CD4-positive, alpha-beta T cell treated with Interleukin-2 at 100 ng/mL for 4 hours (primary cell): Measurements from ENCODE around the gene TMOD3.
"Not testable (repeated sequence)": the region's sequence is repeated elsewhere in the genome, so short reads cannot be mapped to it uniquely, and the experiment has no call there.

Source experiments
- DNase-seq: peaks from one replicate; pipeline ENCODE4 v3.0.0-alpha.2; 2020; ENCODE audit warnings: low spot score

The TMOD3 gene

GRCh38 chr15:51864408-51865056, 35.1 kb downstream of the TMOD3 start:
- DNase-seq: no peak

DNA sequence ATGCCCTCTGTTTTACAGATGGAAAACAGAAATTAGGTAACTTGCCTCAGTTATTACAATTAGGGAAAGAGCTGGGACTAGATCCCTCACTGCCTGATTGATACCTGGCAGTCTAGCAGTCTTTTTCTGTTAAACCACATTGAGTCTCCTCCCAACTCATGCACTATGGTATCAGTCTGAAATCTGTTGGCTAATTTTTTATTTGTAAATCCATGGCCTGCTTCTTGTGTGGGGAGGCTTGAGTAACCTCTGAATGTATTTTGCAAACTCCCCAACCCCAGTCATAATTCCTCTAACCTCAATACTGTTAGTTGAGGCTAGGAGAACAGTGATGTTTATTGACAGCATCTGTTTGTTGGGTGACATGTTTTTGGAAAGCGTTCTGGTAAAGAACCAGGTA, 35.9 kb downstream of the TMOD3 start:
- DNase-seq: no peak

- DNase-seq: no peak
Measured at GRCh38 chr15:51866161-51866560, 36.7 kb downstream of the TMOD3 start.

DNA sequence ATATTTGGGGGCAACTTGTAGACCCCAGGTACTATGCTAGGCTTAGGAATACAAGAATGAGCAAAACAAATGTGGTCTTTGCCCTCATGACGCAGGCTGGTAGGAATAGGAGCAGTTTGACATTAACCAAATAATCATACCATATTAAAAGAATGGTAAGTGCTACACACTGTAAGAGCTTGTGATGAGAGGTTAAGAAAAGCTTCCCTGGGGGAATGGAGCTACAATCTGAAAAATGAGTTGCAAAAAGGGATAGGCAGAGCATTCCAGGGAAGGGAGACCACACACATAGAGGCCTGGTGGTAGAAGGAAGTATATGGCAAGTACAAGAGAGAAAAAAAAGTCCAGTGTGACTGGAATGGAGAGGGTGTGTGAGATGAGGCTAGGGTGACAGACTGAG, 37.3 kb downstream of the TMOD3 start:
- DNase-seq: no peak

- no peak for DNase-seq
Measured at GRCh38 chr15:51869060-51869421, 39.6 kb downstream of the TMOD3 start.

GRCh38 chr15:51870774-51871173, 41.3 kb downstream of the TMOD3 start:
- DNase-seq: no peak

GRCh38 chr15:51874751-51875644, 45.5 kb downstream of the TMOD3 start:
- no peak for DNase-seq

- no peak for DNase-seq
Measured at GRCh38 chr15:51876169-51876568, 46.7 kb downstream of the TMOD3 start.

- peak; percentile 51 for DNase-seq
Measured at GRCh38 chr15:51878446-51879386, 49.3 kb downstream of the TMOD3 start.

DNA sequence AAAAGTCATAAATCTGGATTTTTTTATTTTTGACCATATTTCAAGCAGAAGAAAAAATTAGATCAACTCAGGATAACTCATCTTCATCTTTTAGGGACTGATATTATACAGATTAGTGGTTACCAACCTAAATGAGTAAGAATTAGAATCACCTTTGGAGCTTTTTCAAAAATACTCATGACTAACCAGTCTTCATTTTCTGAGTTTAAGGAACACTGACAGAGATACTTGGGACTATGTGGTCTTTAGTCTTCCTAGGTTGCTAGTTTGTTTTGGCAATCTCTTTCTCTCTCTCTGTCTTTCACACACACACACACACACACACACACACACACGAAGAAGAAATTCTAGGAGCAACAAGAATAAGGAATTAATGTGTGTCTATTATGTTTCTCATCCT, 50.1 kb downstream of the TMOD3 start:
- no peak for DNase-seq

DNA sequence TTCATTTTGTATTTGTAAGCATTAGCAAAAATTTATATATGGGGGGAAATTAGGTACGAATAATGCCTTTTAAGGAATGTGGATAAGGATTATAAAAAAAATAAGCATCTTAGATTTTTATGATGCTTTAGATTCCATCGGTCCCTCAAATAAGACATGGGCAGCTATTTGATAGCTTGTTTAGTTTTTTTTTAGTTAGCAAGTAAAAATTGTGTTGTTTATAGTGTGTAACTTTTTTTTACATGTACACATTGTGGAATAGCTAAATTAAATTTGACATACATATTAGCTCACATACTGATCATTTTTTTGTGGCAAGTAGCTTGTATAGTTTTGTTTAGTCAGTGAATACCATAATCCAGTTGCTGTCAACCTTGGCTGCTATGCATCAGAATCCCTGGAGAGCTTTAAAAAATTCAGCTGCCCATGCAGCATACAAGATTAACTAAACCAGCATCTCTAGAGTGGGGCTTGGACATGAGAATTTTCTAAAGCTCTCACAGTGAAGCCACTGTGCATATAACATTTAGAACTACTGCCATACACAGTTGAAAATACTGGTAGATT, 53.9 kb downstream of the TMOD3 start:
- no peak for DNase-seq

DNA sequence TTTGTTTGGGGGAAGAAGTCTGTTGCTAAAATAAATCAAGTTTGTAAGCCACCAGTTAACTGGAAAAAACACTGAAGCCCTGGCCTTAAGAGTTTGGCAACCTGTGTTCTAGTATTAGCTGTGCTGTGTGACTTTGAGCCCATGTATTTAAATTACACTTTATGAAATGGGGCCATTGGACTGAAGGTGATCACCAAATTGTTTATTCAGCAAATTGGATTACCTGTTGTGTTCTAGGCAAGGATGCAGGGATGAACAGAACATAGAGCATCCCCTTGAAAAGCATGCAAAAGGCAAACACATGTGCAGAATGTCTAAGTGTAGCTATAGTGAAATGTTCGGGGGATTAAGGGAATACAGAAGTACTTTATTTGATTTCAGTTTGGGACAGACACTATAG, 54.6 kb downstream of the TMOD3 start:
- no peak for DNase-seq

GRCh38 chr15:51884517-51885236, 55.2 kb downstream of the TMOD3 start:
- no peak for DNase-seq

DNA sequence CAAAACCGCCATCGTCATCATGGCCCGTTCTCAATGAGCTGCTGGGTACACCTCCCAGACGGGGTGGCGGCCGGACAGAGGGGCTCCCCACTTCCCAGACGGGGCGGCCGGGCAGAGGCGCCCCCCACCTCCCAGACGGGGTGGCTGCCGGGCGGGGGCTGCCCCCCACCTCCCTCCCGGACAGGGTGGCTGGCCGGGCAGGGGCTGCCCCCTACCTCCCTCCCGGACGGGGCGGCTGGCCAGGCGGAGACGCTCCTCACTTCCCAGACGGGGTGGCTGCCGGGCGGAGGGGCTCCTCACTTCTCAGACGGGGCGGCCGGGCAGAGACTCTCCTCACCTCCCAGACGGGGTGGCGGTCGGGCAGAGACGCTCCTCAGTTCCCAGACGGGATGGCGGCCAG, 56.3 kb downstream of the TMOD3 start:
- DNase-seq: not testable (repeated sequence)

DNA sequence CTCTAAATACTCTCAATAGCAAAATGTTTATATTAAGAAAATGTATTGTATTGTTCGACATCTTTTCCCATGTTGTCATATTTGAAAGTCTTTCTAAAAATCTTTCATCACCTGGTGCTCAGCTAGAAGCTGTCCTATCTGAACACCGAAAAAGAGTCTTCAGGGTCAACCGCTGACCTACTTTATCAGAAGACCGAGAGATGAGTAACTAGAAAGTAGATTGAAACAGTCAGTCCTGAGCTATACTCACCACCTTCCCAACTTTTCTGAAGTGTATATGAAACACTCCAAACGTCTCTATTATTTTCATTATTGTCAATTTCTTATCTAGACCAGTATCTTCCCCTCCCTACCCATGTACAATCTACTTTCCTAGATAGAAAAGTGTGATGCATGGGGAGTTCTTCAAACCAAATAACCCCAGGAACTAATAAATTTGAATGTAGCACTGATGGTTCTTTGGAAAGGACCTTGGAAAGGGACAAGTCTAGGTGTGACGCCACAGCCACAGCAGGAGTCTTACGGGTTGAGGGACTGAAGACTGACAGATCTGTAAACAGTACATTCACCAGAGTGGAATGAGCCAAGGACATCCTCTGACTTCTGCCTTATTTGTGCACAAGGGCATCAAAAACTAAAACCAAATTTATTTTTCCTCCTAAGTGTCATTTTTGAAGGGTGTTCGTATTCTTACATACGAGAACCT, 58.6 kb downstream of the TMOD3 start:
- no peak for DNase-seq

DNA sequence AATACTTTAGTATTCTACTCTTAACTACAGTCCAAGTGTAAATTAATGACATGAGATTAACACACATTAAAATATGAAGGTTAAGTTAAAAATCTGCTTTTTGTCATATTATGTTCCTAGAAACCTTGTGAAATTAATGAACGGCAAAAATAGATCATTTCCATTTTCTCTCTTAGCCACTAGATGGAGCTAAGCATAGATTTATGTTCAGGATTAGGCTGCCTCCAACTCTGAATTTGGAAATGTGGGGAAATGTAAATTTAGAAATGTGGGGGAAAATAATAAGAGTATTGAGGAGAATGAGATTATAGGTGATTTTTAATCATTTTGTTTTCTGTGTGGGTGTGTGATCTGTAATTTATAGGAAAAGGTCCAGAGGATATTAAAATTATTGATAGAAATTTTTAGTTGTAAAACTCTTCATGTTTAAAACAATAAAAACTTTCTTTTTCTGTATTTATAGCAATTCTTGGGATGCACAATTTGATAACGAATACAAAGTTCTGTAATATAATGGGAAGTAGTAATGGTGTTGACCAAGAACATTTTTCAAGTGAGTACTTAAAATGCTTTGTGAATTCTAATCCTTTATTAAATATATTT, 59.2 kb downstream of the TMOD3 start:
- peak; percentile 32 for DNase-seq

- DNase-seq: no peak
Measured at GRCh38 chr15:51889486-51889885, 60.0 kb downstream of the TMOD3 start.

GRCh38 chr15:51904421-51904820, 75.0 kb downstream of the TMOD3 start:
- no peak for DNase-seq

DNA sequence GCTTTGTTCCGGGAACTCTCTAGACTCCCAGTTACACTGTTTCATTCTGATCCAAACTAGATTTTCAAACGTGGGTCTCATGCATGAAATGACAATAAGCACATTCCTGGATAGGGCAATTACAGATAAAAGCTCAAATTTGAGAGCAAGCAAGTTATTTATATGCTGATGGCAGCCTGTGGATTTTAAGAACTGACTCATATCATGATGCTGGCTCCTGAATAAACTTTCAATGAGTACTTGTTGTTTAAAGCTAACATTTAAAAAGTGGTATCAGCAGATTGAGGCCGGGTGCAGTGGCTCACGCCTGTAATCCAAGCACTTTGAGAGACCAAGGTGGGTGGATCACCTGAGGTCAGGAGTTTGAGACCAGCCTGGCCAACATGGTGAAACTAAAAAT, 75.5 kb downstream of the TMOD3 start:
- no peak for DNase-seq

DNA sequence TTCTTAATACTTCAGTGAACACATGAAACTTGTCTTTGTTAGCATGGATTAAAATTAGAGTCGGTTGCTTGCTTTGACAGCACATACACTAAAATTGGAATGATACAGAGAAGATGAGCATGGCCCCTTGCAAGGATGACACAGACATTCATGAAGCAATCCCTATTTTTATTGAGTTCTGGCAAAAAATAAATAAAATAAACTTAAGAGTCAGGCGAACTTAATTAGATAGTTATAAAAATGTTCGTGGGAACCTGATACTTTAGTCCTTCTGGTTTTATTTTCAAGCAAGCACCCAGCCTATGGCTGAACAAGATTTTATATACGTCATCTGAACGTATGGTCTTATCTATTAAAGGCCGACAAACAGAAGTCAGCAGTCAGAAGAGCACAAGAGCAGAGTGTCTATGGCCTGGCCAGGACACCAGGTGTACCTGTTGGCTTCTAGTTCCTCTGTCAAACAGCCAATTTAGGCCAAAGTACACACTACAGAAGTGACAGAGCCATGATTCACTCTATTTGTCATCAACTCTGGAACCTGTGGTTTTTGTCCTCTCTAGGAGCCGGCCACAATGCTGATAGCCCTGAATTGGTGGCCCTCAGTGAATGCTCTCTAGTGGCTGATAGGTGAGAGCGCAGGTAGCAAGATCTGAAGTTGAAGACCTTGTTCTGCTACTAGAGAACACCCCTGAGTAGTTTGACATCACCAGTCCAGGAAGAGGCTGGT, 77.8 kb downstream of the TMOD3 start:
- no peak for DNase-seq
